BJ (cell line): Measurements from ENCODE around the gene OPCML. TPM values are rescaled to one million over a fixed set of nuclear protein-coding genes. Genes with fewer than 3 reads are reported as not detected.

ENCODE experiments used
- CTCF ChIA-PET: fragments of 350-600 bp; formaldehyde crosslinking; extraction: SDS; loops from one replicate; lab custom pipeline; 2021; ENCODE audit warnings: antibody characterized with exemption, inconsistent platforms; lab: Yijun Ruan, JAX
- POLR2A ChIA-PET: fragments of 300-600 bp; sonication (Branson Sonifier 250); formaldehyde crosslinking; extraction: SDS; loops from one replicate; lab custom pipeline; 2021; ENCODE audit warnings: antibody characterized with exemption; lab: Charles Lee
- DNase-seq: peaks from one replicate; pipeline ENCODE4 v3.0.0-alpha.2; 2011; ENCODE audit warnings: low read depth
- H3K27me3 ChIP-seq: 2 replicates; pipeline ENCODE4 v1.6.0; 2011; ENCODE audit warnings: low read length; ENCODE audit not compliant: control insufficient read depth, insufficient read depth
- H3K36me3 ChIP-seq: 2 replicates; pipeline ENCODE4 v1.5.1; 2011; ENCODE audit warnings: low read length; ENCODE audit not compliant: control insufficient read depth, insufficient read depth
- H3K4me3 ChIP-seq: 2 replicates; pipeline ENCODE4 v1.5.1; 2011; ENCODE audit warnings: low read depth, mild to moderate bottlenecking, control low read depth, low read length
- CTCF ChIP-seq: IDR thresholded peaks from 2 replicates; pipeline ENCODE4 v1.5.1; 2011; ENCODE audit warnings: low read depth, mild to moderate bottlenecking, control low read depth, inconsistent platforms, low read length, moderate library complexity; ENCODE audit not compliant: insufficient read depth
- polyA plus RNA-seq: library from polyadenylated mRNA; depleted of rRNA; stranded (reverse); fragments of >200 nt; gene quantifications from 2 replicates; pipeline ENCODE4 v1.2.3, GENCODE V29; 2011

OPCML gene
- polyA plus RNA-seq, 1 experiment: 2.0 TPM

GRCh38 chr11:132528181-132528580 lies 1004.1 kb downstream of the OPCML start:
- POLR2A ChIA-PET: interaction anchor here (0.5 kb wide), 1 partner anchor 104 kb away, joined by 4 read pairs; no protein-coding TSS in a partner anchor

GRCh38 chr11:132523929-132524328 lies 1008.4 kb downstream of the OPCML start:
- no peaks in the 10 kb centered on the region for H3K27me3 ChIP-seq
- DNase-seq: no peak
- CTCF ChIA-PET: no interaction called here
- POLR2A ChIA-PET: no interaction called here
- no peaks in the 10 kb centered on the region for H3K36me3 ChIP-seq
- no peak for TF ChIP-seq CTCF
- H3K4me3 ChIP-seq: no peak overlapping the region

More at GRCh38 chr11:132528181-132528580, 1004.1 kb downstream of the OPCML start:
- no peaks in the 10 kb centered on the region for H3K36me3 ChIP-seq
- DNase-seq: no peak
- no peak overlapping the region for H3K4me3 ChIP-seq
- no peaks in the 10 kb centered on the region for H3K27me3 ChIP-seq
- no peak for TF ChIP-seq CTCF
- CTCF ChIA-PET: no interaction called here

GRCh38 chr11:132520199-132520598 lies 1012.1 kb downstream of the OPCML start:
- Histone ChIP-seq H3K4me3 (no peak overlapping the region), H3K36me3 (no peaks in the 10 kb centered on the region), H3K27me3 (no peaks in the 10 kb centered on the region)
- POLR2A ChIA-PET: no interaction called here
- no peak for TF ChIP-seq CTCF
- CTCF ChIA-PET: interaction anchor here (2.0 kb wide), 1 partner anchor 11 kb away, joined by 5 read pairs; no protein-coding TSS in a partner anchor
- no peak for DNase-seq

GRCh38 chr11:132519241-132519815 lies 1013.0 kb downstream of the OPCML start:
- TF ChIP-seq CTCF: no peak
- Histone ChIP-seq H3K36me3 (no peaks in the 10 kb centered on the region), H3K4me3 (no peak overlapping the region), H3K27me3 (no peaks in the 10 kb centered on the region)
- ChIA-PET CTCF (interaction anchor here (2.0 kb wide), 1 partner anchor 12 kb away, joined by 5 read pairs; no protein-coding TSS in a partner anchor), POLR2A (no interaction called here)
- DNase-seq: no peak

- DNase-seq: no peak
- ChIA-PET POLR2A (no interaction called here), CTCF (no interaction called here)
- no peaks in the 10 kb centered on the region for H3K36me3 ChIP-seq
- H3K4me3 ChIP-seq: no peak overlapping the region
- no peak for TF ChIP-seq CTCF
- H3K27me3 ChIP-seq: no peaks in the 10 kb centered on the region; the same call in 1 of the 2 replicates
These were observed 1027.7 kb downstream of the OPCML start for GRCh38 chr11:132504501-132505041.
